HG02798 (cell line): ENCODE results near the gene EVI5L.
"Not testable (repeated sequence)": the region's sequence is repeated elsewhere in the genome, so short reads cannot be mapped to it uniquely, and the experiment has no call there.

Source experiments
- ATAC-seq: cut with Tn5 transposase; IDR thresholded peaks from one replicate; pipeline ENCODE4 v1.9.1; 2021; ENCODE audit warnings: mild to moderate bottlenecking; ENCODE audit not compliant: unreplicated experiment, poor library complexity

EVI5L gene

DNA sequence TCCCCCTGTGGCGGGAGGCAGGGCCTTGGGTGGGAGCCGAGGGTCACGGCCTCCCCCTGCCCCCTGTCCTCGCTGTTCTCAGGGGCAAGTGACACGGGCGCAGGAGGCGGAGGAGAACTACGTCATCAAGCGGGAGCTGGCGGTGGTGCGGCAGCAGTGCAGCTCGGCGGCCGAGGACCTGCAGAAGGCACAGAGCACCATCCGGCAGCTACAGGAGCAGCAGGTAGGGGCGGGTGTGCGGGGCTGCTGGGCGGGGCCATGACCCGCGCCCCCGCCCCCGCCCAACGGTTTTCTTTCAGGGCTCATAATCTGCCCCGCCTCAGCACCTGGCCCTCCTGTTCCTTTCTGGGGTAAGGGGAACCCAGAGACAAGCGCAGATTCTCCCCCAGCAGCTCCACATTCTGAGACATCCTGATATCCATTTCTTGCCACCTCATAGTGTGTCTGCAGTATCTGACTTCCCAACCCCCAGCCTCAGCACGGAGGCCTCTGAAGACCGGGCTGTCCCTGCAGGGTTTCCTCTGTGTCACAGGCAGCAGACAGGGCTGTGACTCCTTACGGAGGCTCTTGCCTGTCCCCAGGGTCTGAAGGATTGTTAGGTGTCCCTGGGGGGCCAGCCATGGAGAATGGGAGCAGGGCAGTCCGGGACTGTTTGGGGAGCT, 28.2 kb downstream of the EVI5L start:
- ATAC-seq = no peak

DNA sequence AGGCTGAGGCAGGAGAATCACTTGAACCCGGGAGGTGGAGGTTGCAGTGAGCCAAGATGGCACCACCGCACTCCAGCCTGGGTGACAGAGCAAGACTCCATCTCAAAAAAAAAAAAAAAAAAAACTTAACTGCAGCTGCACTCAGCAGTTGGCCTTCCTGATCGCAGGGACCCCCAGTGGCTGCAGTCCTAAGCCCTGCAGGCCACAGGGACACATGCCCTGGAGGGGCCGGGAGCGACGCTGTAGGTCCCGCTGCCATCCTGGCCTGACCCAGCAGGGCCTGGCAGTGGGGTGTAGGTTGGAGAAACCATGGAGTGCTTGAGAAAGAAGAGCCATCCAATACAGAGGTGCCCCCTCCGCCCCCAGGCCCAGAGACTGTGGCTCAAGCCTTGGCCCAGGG, 29.1 kb downstream of the EVI5L start:
- ATAC-seq = not testable (repeated sequence)

DNA sequence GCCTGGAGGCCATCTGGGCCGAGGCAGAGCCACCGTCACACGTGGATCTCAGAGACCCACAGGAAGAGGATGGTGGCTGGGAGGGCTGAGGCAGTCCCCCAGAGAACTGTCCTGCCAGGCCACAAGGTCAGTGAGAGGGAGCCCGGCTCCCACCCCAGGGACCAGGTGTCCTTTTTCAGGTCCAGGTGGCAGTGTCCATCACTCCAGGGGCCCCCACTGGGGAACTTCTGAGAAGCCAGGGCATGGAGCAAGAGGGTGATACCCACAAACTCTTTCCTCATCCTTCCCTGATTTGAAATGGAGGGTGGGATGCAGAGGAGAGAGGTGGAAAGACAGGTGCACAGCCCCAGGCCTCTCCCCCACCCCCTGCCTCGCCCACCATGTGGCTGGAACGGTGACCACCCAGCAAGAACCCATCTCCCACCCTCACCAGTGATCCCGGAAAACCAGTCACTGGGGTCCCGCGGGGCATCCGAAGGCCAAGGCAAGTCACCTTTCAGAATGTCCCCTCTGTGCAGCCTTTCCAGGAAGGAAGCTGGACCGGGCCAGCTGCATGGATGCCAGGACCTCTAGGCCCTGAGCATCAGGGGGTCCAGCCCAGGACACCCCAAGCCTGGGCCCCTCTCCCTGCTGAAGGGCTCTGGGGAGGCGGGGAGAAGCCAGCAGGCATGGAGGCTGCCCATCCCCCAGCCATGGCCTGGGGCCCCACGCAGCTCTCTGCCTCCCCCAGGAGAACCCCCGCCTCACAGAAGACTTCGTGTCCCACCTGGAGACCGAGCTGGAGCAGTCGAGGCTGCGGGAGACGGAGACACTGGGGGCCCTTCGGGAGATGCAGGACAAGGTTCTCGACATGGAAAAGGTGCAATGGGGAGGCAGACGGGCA, 30.1 kb downstream of the EVI5L start:
- no peak for ATAC-seq

DNA sequence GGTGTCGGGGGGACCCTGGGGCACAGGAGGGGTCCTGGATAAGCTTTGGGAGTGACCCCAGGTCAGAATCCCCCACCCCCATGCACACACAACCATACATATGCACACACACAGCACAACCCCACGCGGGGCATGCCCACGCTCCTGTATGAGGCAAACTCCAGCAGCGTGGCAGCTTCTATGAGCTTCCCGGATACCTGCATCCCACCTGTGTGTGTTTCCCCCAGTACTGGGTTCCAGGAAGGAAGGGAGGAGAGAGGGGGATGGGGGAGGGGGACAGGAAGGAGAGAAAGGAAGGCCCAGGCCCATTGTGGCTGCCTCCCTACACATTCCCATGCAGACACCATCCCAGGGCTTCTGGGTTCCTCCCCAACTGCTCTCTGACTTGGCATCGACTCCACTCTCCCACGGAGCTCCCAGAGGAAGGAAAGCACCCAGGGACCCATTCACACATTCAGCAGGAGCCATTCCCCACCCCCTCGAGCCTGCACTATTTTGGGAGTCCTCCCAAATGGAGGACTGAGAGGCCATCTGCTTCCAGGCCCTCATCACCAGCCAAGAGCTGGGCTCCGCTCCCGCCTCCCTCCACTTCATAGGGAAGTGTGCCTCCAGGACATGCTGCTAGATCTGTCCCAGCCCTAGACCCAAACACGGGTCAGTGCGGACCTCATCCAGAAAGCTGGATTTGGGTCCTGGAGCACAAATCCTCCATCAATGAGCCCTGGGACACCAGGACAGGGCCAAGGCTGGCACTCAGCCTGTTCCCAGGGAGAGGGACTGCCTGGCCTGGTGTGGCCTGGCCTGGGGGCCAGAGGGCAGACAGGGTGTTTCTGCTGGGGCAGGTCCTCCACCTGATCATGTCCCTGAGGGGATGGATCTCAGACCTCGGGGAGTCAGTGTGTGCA, 30.9 kb downstream of the EVI5L start:
- no peak for ATAC-seq

DNA sequence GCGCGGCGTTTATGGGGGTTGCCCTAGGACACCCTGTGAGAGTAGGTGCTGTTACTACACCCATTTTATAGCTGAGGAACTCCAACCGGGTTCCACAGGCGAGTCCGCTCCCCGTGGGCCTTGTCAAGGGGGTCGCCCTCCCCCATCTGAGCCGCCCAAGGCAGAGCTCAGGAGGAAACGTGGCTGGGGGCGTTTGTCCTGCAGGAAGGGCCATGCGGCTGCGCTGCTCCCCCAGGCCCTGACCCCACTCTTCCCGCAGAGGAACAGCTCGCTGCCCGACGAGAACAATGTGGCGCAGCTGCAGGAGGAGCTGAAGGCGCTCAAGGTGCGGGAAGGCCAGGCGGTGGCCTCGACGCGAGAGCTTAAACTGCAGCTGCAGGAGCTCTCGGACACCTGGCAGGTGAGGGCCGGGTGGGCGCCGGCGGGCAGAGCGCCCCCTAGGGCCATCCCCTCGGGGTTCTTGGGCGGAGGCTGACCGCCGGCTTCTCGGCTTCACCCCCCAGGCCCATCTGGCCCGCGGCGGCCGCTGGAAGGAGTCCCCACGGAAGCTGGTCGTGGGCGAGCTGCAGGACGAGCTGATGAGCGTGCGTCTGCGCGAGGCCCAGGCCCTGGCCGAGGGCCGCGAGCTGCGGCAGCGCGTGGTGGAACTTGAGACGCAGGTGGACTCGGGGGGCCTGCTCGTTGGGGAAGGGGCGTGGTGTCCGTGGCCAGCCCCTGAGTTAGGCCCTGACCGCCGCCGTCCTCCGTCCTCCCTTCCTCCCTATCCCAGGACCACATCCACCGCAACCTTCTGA, 31.8 kb downstream of the EVI5L start:
- no peak for ATAC-seq

DNA sequence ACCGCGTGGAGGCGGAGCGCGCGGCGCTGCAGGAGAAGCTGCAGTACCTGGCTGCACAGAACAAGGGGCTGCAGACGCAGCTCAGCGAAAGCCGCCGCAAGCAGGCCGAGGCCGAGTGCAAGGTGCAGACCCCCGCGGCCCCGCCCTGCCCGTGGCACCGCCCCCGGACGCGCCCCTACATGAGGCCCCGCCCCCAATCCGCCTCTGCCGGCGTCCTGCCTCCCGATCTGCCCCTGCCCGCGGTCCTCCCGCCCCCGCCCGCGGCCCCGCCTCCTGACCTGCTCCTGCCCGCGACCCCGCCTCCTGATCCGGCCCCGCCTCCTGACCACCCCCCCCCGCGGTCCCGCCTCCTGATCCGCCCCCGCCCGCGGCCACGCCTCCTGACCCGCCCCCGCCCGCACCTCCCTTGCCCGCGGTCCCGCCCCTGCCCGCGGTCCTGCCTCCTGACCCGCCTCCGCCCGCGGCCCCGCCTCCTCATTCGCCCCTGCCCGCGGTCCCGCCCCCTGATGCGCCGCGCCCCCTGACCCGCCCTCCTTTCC, 32.5 kb downstream of the EVI5L start:
- no peak for ATAC-seq

DNA sequence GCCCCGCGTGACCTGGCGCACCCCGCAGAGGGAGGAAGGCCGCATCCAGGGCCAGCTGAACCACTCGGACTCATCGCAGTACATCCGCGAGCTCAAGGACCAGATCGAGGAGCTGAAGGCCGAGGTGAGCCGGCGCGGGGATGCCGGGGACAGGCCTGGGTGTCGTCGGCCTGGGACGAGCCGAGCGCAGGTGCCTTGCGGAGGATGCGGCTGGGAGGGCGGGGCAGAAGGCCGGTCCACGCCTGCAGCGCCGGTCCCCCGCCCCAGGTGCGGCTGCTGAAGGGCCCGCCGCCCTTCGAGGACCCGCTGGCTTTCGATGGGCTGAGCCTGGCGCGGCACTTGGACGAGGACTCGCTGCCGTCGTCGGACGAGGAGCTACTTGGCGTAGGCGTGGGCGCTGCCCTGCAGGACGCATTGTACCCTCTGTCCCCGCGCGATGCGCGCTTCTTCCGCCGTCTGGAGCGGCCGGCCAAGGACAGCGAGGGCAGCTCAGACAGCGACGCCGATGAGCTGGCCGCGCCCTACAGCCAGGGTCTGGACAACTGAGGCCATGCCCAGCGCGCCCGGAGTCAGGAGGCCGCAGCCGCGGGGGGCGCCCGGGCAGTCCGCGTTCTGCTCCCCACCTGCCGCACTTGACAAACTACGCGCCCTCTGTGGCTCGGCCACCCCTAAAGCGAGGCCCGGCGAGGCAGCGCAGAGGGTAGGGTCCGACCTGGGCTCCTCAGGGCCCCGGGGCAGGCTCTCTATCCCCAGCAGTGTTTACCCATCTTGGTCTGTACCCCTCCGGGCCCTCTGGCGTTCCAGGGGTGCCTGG, 33.3 kb downstream of the EVI5L start:
- no peak for ATAC-seq

DNA sequence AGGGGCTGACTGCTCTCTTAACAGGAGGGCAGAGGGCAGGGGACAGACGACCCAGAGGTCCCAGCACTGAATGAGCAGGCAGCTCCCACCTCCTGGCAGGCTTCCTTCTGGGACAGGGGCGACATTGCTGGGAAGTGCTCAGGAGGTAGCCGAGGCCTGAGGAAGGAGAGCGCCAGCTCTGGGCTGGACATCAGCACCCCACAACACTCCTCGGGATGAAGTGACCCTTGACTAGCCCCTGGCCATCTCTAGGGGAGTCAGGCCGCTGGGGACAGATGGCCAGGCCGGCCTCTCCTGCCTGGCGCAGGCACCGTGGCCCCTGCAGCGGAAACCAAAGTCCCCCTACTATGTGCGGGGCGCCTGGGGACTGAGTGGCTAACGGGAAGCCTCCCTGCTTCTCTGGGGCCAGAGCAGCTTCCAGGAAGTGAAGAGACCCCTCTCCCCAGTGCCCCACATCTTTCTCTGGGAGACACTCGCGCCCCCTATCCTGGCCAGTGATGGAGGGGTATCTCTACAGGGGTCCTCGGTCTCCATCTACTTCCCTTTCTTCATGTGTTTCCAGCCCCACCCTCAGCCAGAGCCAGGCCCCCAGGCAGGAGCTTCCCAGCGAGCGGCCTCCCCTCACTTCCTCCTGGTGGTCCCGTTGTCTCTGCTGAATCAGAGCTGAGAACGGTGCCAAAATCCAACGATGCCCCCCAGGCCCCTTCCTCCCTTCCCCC, 34.1 kb downstream of the EVI5L start:
- ATAC-seq = no peak

DNA sequence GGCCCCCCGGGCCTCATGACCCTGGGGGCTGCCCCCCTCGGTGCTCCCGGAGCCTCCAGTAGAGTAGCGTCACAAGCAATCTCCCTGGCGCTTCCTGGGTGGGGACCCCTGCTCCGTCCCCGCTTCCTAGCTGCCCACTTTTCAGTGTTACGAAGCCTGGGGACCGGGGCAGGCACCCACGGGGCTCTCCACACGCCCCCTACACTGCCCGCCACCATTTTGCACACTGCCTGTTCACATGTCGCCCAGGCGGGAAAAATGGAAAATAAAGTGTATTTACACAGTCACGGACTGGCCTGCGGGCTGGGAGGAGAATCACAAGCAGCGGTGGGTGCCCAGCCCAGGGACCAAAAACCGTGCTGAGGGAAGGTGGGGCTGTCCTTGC, 34.7 kb downstream of the EVI5L start:
- ATAC-seq = no peak

DNA sequence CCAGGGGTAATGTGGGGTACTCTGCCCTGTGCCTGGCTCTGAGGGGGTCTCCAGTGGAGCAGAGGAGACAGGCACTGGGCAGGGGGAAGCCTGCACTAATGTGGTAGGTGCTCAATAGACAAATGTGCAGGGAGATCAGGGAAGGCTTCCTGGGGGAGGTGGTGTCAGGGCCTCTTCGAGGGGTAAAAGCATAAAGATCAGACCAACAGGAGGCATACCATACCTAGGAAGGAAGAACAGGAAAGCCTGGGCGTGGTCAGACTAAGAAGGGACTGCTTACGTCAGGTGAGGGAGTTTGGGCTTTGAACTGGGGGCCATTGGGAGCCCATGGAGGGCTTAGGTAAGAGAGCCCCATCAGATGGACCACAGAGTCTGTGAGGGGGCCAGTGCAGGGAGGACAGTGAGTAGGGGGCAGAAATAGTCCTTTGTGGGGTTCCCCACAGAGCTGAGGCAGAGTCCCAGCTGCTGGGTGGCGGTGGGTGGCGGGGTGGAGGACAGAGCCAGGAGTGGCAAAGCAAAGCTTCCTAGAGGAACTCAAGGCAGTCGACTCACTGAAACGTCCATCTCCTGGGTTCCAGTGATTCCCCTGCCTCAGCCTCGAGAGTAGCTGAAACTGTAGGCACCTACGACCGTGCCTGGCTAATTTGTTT, 35.4 kb downstream of the EVI5L start:
- no peak for ATAC-seq

DNA sequence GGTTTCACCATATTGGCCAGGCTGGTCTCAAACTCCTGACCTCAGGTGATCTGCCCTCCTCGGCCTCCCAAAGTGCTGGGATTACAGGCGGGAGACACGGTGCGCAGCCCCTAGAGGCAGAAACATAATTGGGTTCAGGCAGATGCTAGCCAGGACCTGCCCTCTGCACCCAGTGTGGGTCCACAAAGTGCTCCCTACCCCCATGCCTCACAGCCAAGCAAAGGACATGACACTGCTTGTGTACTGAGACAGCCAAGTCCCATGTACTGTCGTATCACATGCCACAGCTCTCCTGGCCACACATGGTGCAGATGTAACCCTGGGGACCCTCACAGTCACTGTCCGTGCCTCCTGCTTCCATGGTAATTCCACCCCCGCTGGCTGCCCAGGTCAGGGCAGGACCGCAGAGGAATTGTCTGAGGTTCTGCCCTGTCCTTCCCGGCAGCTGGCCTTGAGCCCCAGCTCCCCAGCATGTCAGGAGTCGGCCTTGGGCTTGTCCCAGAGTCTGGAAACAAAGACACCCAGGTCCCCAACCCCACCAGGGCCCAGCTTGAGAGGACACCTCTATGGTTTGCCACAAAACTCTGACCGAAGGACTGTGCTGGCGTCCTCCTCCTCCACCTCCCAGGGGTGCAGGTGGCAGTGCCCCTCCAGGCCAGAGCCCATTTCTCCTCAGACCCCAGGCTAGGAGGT, 36.5 kb downstream of the EVI5L start:
- ATAC-seq = no peak

DNA sequence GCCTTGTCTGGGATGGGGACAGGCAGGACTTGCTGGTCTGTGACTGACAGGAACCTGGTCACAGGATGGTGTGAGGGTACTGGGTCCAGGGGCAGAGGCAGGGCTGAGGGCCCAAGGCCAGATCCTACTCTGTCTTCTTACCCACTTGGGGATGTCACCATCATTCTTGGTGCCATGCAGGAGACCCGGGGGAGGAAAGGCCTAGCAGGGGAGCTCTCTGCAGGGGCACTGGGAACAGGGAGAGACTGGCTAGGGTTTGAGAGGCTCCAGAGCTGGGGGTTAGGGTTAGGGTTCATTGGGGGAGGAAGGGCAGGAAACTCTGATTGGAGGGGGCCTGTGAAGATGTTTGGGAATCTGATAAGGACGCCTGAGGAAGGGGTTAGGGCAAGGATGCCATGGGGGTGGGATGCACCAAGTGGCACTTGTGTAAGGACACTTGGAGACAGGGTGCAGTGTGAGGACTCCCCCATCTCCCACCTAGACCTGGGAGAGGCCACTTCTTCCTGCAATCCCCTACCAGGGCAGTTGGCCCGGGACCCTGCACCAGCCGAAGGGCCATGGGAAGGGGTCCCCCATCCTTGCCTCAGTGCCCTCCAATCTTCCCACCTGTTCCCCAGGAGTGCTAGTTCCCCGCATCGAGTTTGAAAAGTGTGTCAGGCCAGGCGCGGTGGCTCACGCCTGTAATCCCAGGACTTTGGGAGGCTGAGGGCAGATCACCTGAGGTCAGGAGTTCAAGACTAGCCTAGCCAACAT, 37.2 kb downstream of the EVI5L start:
- no peak for ATAC-seq

DNA sequence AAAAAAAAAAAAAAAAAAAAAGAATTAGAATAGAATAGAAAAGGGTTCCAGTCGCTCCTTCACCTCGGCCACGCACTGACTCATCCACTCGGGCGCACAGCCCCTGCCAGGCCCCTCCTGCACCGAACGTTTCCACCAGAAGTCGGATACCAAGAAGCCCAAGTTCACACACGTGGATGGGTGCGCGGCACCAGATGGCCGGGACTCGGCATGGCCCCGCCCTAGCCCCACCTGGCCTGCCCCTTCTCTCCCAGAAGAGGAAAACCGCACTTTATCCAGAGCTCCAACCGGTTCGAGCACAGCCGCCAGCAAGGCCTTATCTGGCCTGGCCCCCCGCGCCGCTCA, 38.3 kb downstream of the EVI5L start:
- no peak for ATAC-seq

DNA sequence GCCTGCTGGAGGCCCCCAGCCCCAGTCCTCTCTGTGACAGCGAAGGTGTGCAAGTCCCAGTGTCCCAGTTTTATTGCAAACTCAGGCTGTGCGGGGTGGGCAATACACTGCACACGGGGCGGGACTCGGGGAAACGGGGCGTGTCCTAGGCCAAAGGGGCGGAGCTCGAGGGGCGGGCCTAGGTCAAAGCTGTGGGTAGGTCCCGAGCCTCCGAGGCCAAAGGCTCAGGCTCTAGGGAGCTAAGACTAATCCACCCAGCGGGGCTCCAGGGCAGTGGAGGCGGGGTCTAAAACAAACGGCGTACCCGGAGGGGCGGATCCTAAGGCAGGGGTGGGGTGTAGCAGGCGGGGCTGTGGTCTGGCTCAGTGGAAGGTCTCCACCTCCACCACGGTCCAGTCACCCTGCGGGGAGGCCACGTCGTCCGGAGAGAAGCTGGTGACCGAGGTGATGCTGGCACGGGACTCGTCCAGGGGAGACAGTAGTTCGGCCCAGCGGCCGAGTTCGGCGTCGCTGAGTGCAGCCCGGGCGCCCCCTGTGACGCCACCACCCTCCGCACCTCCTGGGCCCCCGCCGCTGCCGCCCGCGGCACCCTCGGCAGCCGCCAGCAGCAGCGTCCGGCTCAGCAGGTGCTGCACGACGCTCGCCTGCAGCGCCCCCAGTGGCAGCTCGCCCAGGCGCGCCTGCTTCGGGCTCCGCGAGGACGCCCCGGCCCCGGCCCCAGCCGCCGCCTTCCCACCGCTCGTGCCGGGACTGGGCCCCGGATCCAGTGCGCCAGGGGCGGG, 38.8 kb downstream of the EVI5L start:
- peak; percentile 59 for ATAC-seq

DNA sequence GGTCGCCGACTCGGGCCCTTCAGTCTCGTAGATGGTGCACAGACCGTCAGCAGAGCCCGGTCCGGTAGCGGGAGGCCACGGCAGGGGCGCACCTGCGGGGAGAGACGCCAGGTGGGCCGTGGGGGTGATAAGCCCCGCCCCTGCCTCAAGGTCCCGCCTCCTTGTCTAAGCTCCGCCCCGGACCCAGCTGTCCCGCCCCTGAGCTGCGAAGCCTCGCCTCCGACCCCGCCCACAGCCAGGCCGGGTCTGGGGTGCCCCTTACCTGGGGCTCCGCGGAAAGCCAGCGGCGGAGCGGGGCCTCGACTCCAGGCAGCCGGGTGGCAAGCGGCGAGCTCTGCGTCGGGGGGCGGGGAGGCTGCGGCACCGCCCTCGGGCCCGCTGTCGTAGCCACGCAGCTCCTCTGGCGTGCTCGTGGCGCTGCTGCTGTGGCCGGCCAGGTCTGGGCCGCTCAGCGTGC, 39.5 kb downstream of the EVI5L start:
- ATAC-seq = peak; percentile 54
